Effector memory CD8-positive, alpha-beta T cell (primary cell): ENCODE results near the gene UVSSA.

ENCODE experiments used
- ATAC-seq: fragments of 150-1000 bp; cut with Tn5 transposase; replicated peaks from 2 replicates; pipeline ENCODE4 v1.10.0; 2021; ENCODE audit warnings: mild to moderate bottlenecking, moderate library complexity
- DNase-seq, 3 experiments: peaks; one replicate each; pipeline ENCODE4 v3.0.0; 2021
- H3K27ac Mint-ChIP-seq, 2 donors: one replicate each; pipeline ENCODE4 v1.8.0; 2022; ENCODE audit warnings: mild to moderate bottlenecking in 2 of 2, mixed read lengths in 2 of 2, moderate library complexity in 2 of 2
- H3K27me3 Mint-ChIP-seq, 2 donors: one replicate each; pipeline ENCODE4 v1.8.0; 2022; ENCODE audit warnings: mixed read lengths in 2 of 2
- H3K36me3 Mint-ChIP-seq: one replicate; pipeline ENCODE4 v1.8.0; 2022; ENCODE audit warnings: mild to moderate bottlenecking, moderate library complexity, mixed read lengths; ENCODE audit not compliant: insufficient read depth
- H3K4me1 Mint-ChIP-seq, 2 donors: one replicate each; pipeline ENCODE4 v1.8.0; 2022; ENCODE audit warnings: low read depth in 2 of 2, mixed read lengths in 2 of 2
- H3K4me3 Mint-ChIP-seq, 2 donors: one replicate each; pipeline ENCODE4 v1.8.0; 2022; ENCODE audit warnings: mild to moderate bottlenecking in 2 of 2, mixed read lengths in 2 of 2, moderate library complexity in 2 of 2
- H3K9me3 Mint-ChIP-seq, 2 donors: one replicate each; pipeline ENCODE4 v1.8.0; 2022; ENCODE audit warnings: mixed read lengths in 2 of 2

The UVSSA gene

DNA sequence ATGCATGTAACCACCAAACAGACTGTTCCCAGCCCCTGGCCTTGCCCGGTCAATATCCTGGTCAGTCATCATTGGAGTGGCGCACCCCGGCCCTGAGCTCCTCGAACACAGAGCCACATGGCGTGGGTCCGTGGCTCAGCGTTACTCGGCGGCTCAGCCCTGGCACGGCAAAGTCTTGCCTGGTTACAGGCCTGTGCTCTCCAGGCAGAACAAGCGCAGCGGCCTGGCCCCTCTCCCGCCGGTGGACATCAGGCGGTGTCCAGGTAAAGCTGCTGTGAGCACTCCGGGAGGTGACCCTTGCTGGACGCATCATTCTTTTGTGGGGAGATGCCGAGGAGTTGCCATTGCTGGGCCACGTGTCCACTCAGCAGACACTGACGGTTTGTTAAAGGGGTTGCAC is 6.1 kb upstream of the UVSSA start:
- peaks cover 46% of the 10 kb centered on the region for H3K36me3 Mint-ChIP-seq
- no peak overlapping the region for H3K27ac Mint-ChIP-seq
- H3K9me3 Mint-ChIP-seq = no peaks in the 10 kb centered on the region
- no peak for ATAC-seq
- no peaks in the 10 kb centered on the region for H3K27me3 Mint-ChIP-seq
- no peak for DNase-seq
- no peak overlapping the region for H3K4me3 Mint-ChIP-seq
- peaks cover 13 to 32% of the 10 kb centered on the region in 2 donors for H3K4me1 Mint-ChIP-seq

DNA sequence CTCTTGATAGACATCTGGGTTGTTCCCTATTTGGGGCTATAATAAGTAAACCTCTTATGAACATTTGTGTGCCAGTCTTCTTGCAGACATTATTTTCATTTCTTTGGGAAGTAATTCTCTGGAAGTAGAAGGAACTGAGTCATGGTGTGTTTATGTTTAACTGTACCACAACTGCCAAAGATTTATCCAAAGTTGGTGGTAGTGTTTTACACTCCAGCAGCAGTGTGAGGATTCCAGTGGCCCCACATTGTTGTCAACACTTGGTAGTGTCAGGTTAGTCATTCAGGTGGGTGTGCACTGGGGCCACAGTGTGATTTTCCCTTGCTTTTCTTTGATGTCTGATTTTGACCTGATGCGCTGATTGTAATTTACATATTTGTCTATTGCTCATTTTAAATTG is 5.0 kb upstream of the UVSSA start:
- H3K9me3 Mint-ChIP-seq = no peaks in the 10 kb centered on the region
- H3K4me1 Mint-ChIP-seq = peaks cover 14 to 25% of the 10 kb centered on the region in 2 donors
- no peak for DNase-seq
- peaks cover 40% of the 10 kb centered on the region for H3K36me3 Mint-ChIP-seq
- peak overlapping the region in 1 of 2 donors; percentile 32 for H3K27ac Mint-ChIP-seq
- no peaks in the 10 kb centered on the region for H3K27me3 Mint-ChIP-seq
- ATAC-seq = no peak
- no peak overlapping the region for H3K4me3 Mint-ChIP-seq

DNA sequence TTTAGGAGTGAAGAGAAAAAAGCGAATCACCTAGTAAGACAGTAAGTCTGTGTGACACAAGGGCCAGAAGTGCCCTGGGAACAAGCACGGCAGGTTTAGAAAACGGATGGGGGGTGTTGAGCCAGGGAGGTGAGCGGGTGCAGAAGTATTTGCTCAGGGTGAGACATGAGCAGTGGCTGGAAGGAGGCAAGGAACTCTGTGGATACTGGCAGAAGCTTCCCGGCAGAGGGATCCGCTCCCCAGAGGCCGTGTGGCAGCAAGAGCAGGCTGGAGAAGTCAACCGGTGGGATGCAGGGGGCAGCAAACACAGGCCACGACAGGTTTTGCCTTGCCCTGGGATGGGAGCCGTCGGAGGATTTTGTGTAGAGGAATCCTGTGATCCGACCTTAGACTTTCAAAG is 2.3 kb upstream of the UVSSA start:
- Mint-ChIP-seq H3K4me1 (peaks cover 25 to 27% of the 10 kb centered on the region in 2 donors), H3K4me3 (peak overlapping the region; percentile 86 to 87), H3K27ac (peak overlapping the region; percentile 90 to 91), H3K36me3 (peaks cover 21% of the 10 kb centered on the region), H3K9me3 (no peaks in the 10 kb centered on the region), H3K27me3 (no peaks in the 10 kb centered on the region)
- no peak for ATAC-seq
- DNase-seq = no peak

DNA sequence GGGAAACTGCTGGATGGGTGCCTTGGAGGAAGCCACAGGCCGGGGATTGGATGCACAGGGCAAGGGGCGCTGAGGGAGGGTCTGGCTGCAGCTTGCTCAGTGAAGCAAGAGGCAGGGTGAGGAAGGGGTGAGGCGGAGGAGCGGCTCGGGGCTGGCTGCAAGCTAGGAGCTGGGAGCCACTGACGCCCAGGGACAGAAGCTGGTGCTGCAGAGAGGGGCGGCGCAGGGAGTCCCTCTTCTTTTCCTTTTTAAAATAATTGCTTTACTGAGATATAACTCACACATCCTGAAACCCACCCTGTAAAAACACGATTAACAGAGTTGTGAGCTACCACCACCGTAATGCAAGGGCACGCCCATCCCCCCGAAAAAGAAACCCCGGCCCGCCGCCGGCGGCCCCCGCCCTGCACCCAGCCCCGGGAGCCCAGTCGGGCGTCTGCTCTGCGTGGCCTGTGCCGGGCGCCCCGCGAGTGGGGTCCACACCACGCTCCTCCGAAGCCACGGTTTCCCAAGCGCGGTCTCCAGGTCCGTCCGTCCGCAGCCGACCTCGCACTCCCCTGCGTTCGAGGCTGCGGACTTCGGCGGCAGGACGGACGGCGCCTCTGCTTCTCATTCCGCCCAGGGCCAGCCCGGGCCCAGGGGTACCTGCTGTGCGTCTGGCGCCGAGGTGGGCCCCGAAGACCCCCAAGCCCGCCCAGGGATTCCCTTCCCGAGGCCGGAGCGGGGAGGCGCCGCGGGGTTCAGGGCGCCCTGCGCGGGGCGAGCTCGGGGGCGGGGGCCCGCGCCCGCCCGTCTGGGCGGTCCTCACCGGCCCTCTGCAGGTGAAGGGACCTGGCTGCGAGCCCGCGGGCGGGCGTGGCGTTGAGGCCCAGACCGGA is 866 bp upstream of the UVSSA start:
- Mint-ChIP-seq H3K36me3 (peaks cover 10% of the 10 kb centered on the region), H3K9me3 (no peaks in the 10 kb centered on the region), H3K27ac (peak overlapping the region; percentile 90 to 91), H3K27me3 (no peaks in the 10 kb centered on the region), H3K4me1 (peaks cover 25 to 31% of the 10 kb centered on the region in 2 donors), H3K4me3 (peak overlapping the region; percentile 86 to 87)
- ATAC-seq (peak; percentile 28), DNase-seq (peak; percentile 41 to 49 (median 45))

DNA sequence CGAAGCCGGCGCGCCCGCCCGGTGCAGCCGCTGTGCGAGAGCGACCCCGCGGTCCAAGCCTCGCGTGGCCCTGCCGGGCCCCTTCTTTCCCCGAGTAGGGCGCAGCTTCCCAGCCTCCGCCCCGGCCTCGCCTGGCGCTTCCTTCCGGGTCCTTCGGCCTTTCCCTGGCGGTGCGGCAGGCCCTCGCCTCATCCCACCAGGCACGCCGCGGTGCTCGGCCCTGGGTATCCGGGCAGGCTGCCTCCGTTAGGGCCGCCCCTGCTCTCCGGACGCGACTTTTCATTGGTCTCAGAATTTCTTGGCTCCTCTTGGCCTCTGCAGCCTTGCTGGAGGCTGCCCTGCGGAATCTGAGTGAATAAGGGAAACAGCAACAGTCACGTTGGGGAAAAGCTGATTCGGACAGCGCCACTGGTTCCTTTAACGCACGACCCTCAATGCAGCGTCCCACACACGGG is 429 bp downstream of the UVSSA start:
- no peaks in the 10 kb centered on the region for H3K27me3 Mint-ChIP-seq
- peak overlapping the region; percentile 85 to 90 for H3K27ac Mint-ChIP-seq
- DNase-seq (peak in 1 of 3 experiments; percentile 27), ATAC-seq (peak; percentile 19)
- peaks cover 9% of the 10 kb centered on the region for H3K36me3 Mint-ChIP-seq
- H3K9me3 Mint-ChIP-seq = no peaks in the 10 kb centered on the region
- H3K4me1 Mint-ChIP-seq = peaks cover 28 to 39% of the 10 kb centered on the region in 2 donors
- H3K4me3 Mint-ChIP-seq = peak overlapping the region; percentile 86 to 87

DNA sequence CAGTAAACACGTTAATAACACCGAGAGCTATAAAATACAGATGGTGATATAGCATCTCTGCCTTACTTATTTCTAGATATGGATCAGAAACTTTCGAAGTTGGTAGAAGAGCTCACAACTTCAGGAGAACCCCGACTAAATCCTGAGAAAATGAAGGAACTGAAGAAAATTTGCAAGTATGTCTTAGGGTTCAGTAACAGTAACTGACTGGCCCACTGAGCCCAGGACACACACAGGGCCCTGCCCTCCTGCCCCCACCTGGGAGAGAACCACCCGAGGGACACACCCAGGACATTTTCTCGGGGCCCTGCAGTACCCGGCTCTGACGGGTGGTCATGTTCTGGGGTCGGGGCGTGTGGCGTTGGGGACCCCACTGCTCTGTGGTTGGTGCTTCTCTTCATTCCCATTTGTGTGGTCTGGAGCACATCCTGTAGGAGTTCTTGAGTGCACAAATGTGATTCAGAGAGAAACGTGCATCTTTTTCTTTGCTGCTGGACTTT is 1.1 kb downstream of the UVSSA start:
- Mint-ChIP-seq H3K27ac (peak overlapping the region; percentile 85 to 90), H3K36me3 (peaks cover 9% of the 10 kb centered on the region), H3K27me3 (no peaks in the 10 kb centered on the region), H3K4me3 (peak overlapping the region; percentile 86 to 87), H3K4me1 (peaks cover 28 to 39% of the 10 kb centered on the region in 2 donors), H3K9me3 (no peaks in the 10 kb centered on the region)
- ATAC-seq = no peak
- DNase-seq = no peak

DNA sequence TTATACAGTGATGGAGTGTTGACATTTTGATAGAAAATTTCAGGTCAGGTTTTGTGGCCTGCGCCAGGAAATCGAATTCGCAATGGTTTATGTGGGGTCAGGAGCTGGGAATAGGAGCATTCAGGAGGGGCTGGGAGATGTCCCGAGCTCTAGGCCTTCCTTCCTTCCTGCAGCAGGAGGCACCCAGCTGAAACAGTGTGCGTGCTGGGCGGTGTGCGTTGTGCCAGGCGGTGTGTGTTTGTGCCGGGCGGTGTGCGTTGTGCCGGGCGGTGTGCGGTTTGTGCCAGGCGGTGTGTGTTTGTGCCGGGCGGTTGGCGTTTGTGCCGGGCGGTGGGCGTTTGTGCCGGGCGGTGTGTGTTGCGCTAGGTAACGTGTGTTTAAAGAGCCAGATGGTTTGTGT is 1.7 kb downstream of the UVSSA start:
- Mint-ChIP-seq H3K9me3 (no peaks in the 10 kb centered on the region), H3K4me1 (peaks cover 28 to 39% of the 10 kb centered on the region in 2 donors), H3K4me3 (peak overlapping the region in 1 of 2 donors; percentile 34), H3K36me3 (peaks cover 9% of the 10 kb centered on the region), H3K27me3 (no peaks in the 10 kb centered on the region), H3K27ac (peak overlapping the region; percentile 85 to 90)
- DNase-seq = no peak
- ATAC-seq = no peak

DNA sequence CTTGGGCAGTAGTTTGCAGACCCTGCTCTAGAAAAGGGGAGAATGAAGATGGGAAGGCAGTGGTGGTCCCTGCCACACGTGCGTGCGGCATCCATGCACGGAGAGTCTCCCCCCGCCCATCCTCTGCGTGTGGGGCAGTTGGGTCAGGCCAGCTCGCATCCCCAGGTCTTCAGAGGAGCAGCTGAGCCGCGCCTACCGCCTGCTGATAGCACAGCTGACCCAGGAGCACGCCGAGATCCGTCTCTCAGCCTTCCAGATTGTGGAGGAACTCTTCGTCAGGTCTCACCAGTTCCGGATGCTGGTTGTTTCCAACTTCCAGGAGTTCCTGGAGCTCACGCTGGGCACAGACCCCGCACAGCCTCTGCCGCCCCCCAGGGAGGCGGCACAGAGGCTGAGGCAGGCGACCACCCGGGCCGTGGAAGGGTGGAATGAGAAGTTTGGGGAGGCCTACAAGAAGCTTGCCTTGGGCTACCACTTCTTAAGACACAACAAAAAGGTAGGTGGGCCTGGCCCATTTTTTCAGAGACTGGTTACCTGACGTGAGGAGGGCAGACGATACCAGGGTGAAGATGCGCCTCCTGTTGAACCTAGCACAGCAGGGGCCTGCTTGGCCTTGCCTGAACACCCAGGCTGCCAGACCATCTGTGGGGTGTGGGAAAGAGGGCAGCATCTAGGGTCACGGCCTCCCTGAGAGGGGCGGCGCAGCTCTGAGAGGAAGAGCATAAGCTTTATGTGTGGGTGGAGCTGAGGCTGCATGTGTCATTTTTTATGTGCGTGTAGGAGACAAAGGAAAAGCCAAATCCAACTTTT is 2.6 kb downstream of the UVSSA start:
- Mint-ChIP-seq H3K9me3 (no peaks in the 10 kb centered on the region), H3K27me3 (no peaks in the 10 kb centered on the region), H3K36me3 (peaks cover 9% of the 10 kb centered on the region), H3K4me1 (peaks cover 28 to 36% of the 10 kb centered on the region in 2 donors), H3K4me3 (peak overlapping the region in 1 of 2 donors; percentile 34), H3K27ac (peak overlapping the region; percentile 85 to 90)
- no peak for DNase-seq
- no peak for ATAC-seq

DNA sequence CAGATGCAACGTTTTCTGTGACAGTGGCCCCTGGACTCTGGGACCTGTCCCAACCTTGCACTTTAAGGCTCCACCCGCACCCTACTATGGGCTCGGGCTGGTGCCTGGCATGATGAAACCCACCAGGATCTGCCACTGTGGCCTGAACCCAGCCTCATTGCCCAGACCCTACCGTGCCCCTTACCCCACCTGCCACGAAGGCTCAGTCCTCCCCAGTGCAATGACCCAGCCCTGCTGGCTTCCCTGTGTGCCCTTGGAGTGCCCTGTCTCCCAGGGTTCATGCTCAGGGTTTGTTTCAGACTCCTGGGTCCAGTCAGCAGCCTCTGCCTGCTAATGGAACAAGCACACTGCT is 3.1 kb downstream of the UVSSA start:
- H3K36me3 Mint-ChIP-seq = peaks cover 9% of the 10 kb centered on the region
- ATAC-seq (no peak), DNase-seq (no peak)
- H3K9me3 Mint-ChIP-seq = no peaks in the 10 kb centered on the region
- no peaks in the 10 kb centered on the region for H3K27me3 Mint-ChIP-seq
- peaks cover 25 to 30% of the 10 kb centered on the region in 2 donors for H3K4me1 Mint-ChIP-seq
- H3K27ac Mint-ChIP-seq = peak overlapping the region in 1 of 2 donors; percentile 71
- no peak overlapping the region for H3K4me3 Mint-ChIP-seq

DNA sequence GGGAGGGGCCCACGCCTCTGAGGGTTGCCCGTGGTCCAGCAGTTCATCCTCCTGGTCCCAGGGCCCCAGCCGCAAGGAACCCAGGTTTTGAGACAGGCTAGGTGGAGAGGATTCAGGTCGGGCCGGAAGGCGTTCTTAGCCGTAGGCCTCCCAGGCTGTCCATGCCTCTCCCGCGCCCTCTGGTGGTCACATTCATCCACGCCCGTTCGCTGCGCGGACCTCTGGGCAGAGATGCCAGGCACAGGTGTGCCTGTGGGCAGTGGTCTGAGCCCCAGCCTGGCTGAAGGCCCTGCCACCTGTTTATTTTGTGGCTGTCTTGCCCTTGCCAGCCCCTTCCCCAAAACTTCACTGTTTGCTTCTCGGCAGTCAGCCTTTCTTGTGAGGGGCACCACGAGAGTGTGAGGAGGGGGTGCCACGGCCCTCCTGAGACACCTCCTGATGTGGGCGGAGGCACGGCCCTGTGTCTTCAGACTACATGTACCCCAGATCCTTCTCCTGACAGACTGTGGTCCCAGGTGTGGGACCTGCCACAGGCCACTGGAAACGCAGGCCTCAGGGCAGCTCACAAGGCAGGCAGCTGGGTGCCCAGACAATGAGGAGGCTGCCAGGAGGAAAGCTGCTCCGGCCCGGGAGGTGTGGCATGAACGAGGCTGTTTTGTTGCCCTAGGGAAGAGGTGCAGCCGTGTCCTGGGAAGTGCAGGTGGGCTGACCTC is 5.0 kb downstream of the UVSSA start:
- H3K4me1 Mint-ChIP-seq = peaks cover 18 to 23% of the 10 kb centered on the region in 2 donors
- no peak overlapping the region for H3K4me3 Mint-ChIP-seq
- H3K9me3 Mint-ChIP-seq = no peaks in the 10 kb centered on the region
- peak; percentile 34 for ATAC-seq
- H3K27ac Mint-ChIP-seq = peak overlapping the region; percentile 50 to 75
- H3K36me3 Mint-ChIP-seq = peaks cover 8% of the 10 kb centered on the region
- no peaks in the 10 kb centered on the region for H3K27me3 Mint-ChIP-seq
- DNase-seq = peak; percentile 91 to 93 (median 92)

DNA sequence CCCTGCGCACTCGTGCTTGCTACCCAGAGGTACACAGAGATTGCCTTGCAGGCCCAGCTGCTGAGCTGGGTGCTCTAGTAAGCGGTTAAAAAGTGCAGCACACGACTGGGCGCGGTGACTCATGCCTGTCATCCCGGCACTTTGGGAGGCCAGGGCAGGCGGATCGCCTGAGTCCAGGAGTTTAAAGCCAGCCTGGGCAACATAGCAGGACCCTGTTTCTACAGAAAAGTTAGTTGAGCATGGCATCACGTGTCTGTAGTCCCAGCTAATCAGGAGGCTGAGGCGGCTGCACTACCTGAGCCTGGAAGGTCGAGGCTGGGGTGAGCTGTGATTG is 5.5 kb downstream of the UVSSA start:
- DNase-seq (no peak), ATAC-seq (no peak)
- Mint-ChIP-seq H3K4me3 (no peak overlapping the region), H3K4me1 (peaks cover 18 to 23% of the 10 kb centered on the region in 2 donors), H3K9me3 (no peaks in the 10 kb centered on the region), H3K36me3 (peaks cover 8% of the 10 kb centered on the region), H3K27ac (no peak overlapping the region), H3K27me3 (no peaks in the 10 kb centered on the region)

DNA sequence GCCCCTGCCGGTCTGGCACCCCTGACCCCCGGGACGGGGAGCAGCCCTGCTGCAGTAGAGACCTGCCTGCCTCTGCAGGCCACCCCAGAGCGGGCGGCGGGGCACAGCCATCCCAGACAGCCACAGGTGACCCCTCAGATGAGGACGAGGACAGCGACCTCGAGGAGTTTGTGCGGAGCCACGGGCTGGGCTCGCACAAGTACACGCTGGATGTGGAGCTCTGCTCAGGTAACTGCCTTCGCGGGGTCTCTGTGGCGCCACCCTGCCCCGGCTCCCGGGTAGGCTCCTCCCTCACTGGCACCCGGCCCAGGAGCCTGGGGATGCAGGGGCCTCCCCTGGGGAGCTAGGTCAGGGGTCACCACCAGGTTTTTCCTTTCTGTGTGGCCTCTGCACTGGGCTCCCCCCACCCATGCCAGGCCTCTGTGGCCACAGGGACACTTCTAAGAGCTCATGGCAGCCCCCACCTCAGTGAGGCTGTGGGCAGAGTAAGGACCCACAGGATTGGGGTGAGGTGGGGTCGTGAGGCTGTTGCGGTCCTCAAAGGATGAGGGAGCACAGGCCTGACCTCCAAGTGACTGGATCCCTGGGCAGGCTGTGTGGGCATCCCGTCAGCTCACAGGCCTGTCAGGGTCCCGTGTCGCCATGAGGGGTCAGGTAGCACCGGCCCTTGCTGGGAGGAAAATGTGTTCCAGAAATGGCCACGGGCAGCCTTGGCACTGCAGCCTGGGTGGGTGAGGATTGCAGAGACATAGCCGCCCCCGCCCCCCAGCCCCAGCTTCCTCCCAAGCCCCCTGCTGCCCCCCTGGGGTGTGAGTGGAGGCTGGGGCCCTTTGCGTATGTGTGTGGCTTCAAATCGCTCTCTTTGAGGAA is 6.4 kb downstream of the UVSSA start:
- no peak overlapping the region for H3K27ac Mint-ChIP-seq
- DNase-seq (no peak), ATAC-seq (no peak)
- H3K27me3 Mint-ChIP-seq = no peaks in the 10 kb centered on the region
- no peak overlapping the region for H3K4me3 Mint-ChIP-seq
- peaks cover 8% of the 10 kb centered on the region for H3K36me3 Mint-ChIP-seq
- peaks cover 11 to 20% of the 10 kb centered on the region in 2 donors for H3K4me1 Mint-ChIP-seq
- H3K9me3 Mint-ChIP-seq = no peaks in the 10 kb centered on the region
